ENCODE measurements around the gene NDUFAF5. TPM values are rescaled to one million over a fixed set of nuclear protein-coding genes. Genes with fewer than 3 reads are reported as not detected.
A peak's percentile ranks its signal among the peaks of the same experiment; 100 is the strongest.

NDUFAF5 gene
- total RNA-seq, 4 donors from 2014 or later = 14.5 to 33.6 (median 16.8) TPM

GRCh38 chr20:13858439-13858838, 73.6 kb downstream of the NDUFAF5 start:
- in situ Hi-C loops (cut with MboI; ENCODE audit: low sequenced_read_pairs in 4 of 4) = no loop called here
- DNase-seq (no peak), ATAC-seq (no peak)
- no peak overlapping the region for H3K27ac ChIP-seq
- peaks cover 15 to 17% of the 10 kb centered on the region in 2 donors for H3K4me1 ChIP-seq
- no peaks in the 10 kb centered on the region for H3K27me3 ChIP-seq
- TF ChIP-seq CTCF (IDR thresholded peaks at IDR 0.05 in 4 of 5, conservative IDR thresholded peaks at IDR 0.05 in 1 of 5) (no peak), POLR2A (IDR thresholded peaks at IDR 0.05) (no peak)
- no peaks in the 10 kb centered on the region for H3K9me3 ChIP-seq
- no peaks in the 10 kb centered on the region for H3K36me3 ChIP-seq
- intact Hi-C loops (cut with DNase I; ENCODE audit: low total_unique reads) = loop anchor here (5.0 kb wide), 1 partner anchor 56 kb away; no protein-coding TSS in a partner anchor
- H3K4me3 ChIP-seq = no peak overlapping the region

GRCh38 chr20:13858871-13859270, 74.0 kb downstream of the NDUFAF5 start:
- in situ Hi-C loops (cut with MboI; ENCODE audit: low sequenced_read_pairs in 4 of 4) (no loop called here), intact Hi-C loops (cut with DNase I; ENCODE audit: low total_unique reads) (loop anchor here (5.0 kb wide), 1 partner anchor 57 kb away; no protein-coding TSS in a partner anchor)
- no peaks in the 10 kb centered on the region for H3K27me3 ChIP-seq
- H3K27ac ChIP-seq = no peak overlapping the region
- no peak overlapping the region for H3K4me3 ChIP-seq
- no peak for TF ChIP-seq POLR2A (IDR thresholded peaks at IDR 0.05)
- no peak for TF ChIP-seq CTCF (IDR thresholded peaks at IDR 0.05 in 4 of 5, conservative IDR thresholded peaks at IDR 0.05 in 1 of 5)
- no peaks in the 10 kb centered on the region for H3K36me3 ChIP-seq
- no peak for ATAC-seq
- DNase-seq = no peak
- H3K4me1 ChIP-seq = peaks cover 15 to 17% of the 10 kb centered on the region in 2 donors
- no peaks in the 10 kb centered on the region for H3K9me3 ChIP-seq

GRCh38 chr20:13862245-13862644, 77.4 kb downstream of the NDUFAF5 start:
- in situ Hi-C loops (cut with MboI; ENCODE audit: low sequenced_read_pairs in 4 of 4) (no loop called here), intact Hi-C loops (cut with DNase I; ENCODE audit: low total_unique reads) (no loop called here)
- ATAC-seq (no peak), DNase-seq (no peak)
- TF ChIP-seq CTCF (IDR thresholded peaks at IDR 0.05 in 4 of 5, conservative IDR thresholded peaks at IDR 0.05 in 1 of 5) (no peak), POLR2A (IDR thresholded peaks at IDR 0.05) (no peak)
- Histone ChIP-seq H3K4me3 (no peak overlapping the region), H3K9me3 (no peaks in the 10 kb centered on the region), H3K27me3 (no peaks in the 10 kb centered on the region), H3K4me1 (peaks cover 24 to 25% of the 10 kb centered on the region in 2 donors), H3K27ac (no peak overlapping the region), H3K36me3 (no peaks in the 10 kb centered on the region)

- ATAC-seq = no peak
- TF ChIP-seq CTCF (IDR thresholded peaks at IDR 0.05 in 4 of 5, conservative IDR thresholded peaks at IDR 0.05 in 1 of 5) = no peak
- no peak for TF ChIP-seq POLR2A (IDR thresholded peaks at IDR 0.05)
- intact Hi-C loops (cut with DNase I; ENCODE audit: low total_unique reads) = no loop called here
- no peaks in the 10 kb centered on the region for H3K9me3 ChIP-seq
- no peaks in the 10 kb centered on the region for H3K36me3 ChIP-seq
- no peak overlapping the region for H3K4me3 ChIP-seq
- peaks cover 16 to 20% of the 10 kb centered on the region in 2 donors for H3K4me1 ChIP-seq
- no peak overlapping the region for H3K27ac ChIP-seq
- H3K27me3 ChIP-seq = no peaks in the 10 kb centered on the region
- DNase-seq = no peak
- in situ Hi-C loops (cut with MboI; ENCODE audit: low sequenced_read_pairs in 4 of 4) = no loop called here
Observed at GRCh38 chr20:13863244-13863643, 78.4 kb downstream of the NDUFAF5 start.

- intact Hi-C loops (cut with DNase I; ENCODE audit: low total_unique reads) (no loop called here), in situ Hi-C loops (cut with MboI; ENCODE audit: low sequenced_read_pairs in 4 of 4) (no loop called here)
- H3K9me3 ChIP-seq = no peaks in the 10 kb centered on the region
- H3K4me3 ChIP-seq = no peak overlapping the region
- H3K27me3 ChIP-seq = no peaks in the 10 kb centered on the region
- ATAC-seq (no peak), DNase-seq (no peak)
- H3K4me1 ChIP-seq = peaks cover 28 to 29% of the 10 kb centered on the region in 2 donors
- H3K36me3 ChIP-seq = no peaks in the 10 kb centered on the region
- peak overlapping the region in 2 of 4 donors; percentile 14 to 54 for H3K27ac ChIP-seq
- TF ChIP-seq CTCF (IDR thresholded peaks at IDR 0.05 in 4 of 5, conservative IDR thresholded peaks at IDR 0.05 in 1 of 5) (no peak), POLR2A (IDR thresholded peaks at IDR 0.05) (no peak)
Observed at GRCh38 chr20:13865156-13865555, 80.3 kb downstream of the NDUFAF5 start.

Measured in gastrocnemius medialis (tissue), 4 donors.